ENCODE measurements around the gene CFAP46.

CFAP46 gene

GRCh38 chr10:132784866-132785722 is 157.3 kb downstream of the CFAP46 start:
- no peak for TF ChIP-seq CTCF (IDR thresholded peaks at IDR 0.05)

DNA sequence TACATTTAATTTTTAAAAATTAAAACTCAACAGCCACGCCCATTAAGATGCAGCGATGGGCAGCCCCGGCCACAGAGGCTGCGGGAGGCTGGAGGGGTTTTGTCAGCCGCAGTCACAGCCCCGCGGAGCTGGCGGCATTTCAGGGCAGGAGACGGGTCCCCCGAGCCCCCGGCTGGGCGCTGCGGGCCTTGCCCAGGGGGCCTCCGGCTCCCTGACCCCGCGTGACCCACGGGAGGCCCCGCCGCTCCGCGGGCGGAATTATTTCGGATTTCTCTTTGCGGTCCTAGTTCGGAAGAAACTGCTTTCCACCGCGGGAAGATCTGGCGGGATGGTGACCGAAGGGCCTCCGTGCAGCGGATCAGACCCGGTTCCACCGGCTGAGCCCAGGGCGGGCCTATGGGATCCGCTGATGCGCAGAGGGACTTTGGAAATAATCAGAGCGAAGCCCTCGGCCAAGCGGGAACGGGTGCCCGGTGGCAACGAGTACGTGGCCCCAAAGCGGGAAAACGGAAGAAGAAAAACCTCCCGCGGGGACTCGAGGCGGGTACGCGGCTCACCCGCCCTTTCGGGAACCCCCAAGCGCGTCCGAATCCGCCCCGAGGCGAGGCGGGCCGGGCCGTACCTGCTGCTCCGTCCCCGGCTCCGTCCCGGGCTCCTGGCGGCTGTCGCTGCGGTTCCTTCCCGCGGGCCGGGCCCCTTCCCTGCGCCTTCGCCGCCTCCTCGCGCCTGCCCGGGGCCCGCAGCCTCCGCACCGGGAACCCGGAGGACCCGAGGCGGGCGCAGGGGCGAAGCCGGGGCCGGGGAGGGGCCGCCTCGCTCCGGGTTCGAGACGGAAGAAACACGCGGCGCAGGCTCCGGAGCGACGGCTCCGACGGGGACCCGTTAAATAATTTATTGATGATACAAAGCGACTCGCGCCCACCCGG is 158.2 kb downstream of the CFAP46 start:
- no peak for TF ChIP-seq CTCF (IDR thresholded peaks at IDR 0.05)

DNA sequence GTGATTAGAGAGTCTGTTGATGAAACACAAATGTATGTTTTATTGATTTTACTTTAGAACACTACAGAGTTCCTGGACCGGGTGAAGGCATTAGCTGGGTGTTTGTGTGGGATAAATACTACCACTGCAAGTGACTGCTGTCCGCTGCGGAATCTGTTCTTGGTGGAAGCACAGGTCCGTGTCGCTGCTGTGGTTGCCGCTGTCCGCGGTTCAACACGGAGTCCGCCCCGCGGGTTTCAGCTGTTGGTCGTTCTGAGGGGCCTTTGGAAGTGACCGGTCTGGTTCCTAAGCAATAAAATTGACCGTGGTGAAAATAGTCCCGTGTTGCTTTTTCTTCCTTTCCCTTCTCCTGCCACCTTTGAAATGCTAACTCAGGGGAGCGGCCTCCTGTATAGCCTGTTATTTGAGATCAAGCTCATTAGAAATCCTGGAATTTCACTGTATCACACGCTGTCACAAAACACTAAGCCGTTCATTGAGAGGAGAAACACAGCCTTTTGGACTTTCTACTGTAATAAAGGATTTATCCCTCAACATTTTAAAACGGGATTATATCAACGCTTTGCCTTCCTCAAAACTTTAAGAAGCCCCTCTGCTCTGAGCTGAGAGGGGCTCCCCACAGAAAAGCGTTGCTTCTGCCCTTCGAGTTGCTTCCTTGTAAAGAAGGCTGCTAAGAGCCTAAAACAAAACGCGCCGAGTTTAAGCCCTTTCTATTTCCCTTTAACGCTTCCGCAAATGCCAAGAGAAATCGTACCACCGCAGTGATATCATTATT is 159.0 kb downstream of the CFAP46 start:
- no peak for TF ChIP-seq CTCF (IDR thresholded peaks at IDR 0.05)

GRCh38 chr10:132781556-132781955 is 160.8 kb downstream of the CFAP46 start:
- TF ChIP-seq CTCF (IDR thresholded peaks at IDR 0.05): no peak

- no peak for TF ChIP-seq CTCF (IDR thresholded peaks at IDR 0.05)
Observed at GRCh38 chr10:132780356-132780755, 162.0 kb downstream of the CFAP46 start.

- TF ChIP-seq CTCF (IDR thresholded peaks at IDR 0.05): no peak
Observed at GRCh38 chr10:132779549-132780294, 162.6 kb downstream of the CFAP46 start.

All from LNCAP (cell line).